ENCODE measurements around the gene NAT14.

GRCh38 chr19:55490478-55491432 is 5.8 kb downstream of the NAT14 start:
- TF ChIP-seq CTCF (IDR thresholded peaks at IDR 0.05; ENCODE audit: extremely low read depth in 1 of 2, insufficient read depth in 1 of 2, low read depth in 1 of 2, low read length in 2 of 2) (no peak), POLR2A (IDR thresholded peaks at IDR 0.05; ENCODE audit: low read depth, low read length) (no peak), POLR2AphosphoS5 (IDR thresholded peaks at IDR 0.05; ENCODE audit: insufficient read depth, low read depth, low read length) (no peak), EZH2 (IDR thresholded peaks at IDR 0.05; ENCODE audit: borderline replicate concordance, low read depth, low read length, severe bottlenecking) (no peak), MYC (IDR thresholded peaks at IDR 0.05; ENCODE audit: low read depth, low read length) (no peak), JUN (IDR thresholded peaks at IDR 0.05; ENCODE audit: borderline replicate concordance, insufficient read depth, insufficient read length, low read depth) (no peak), GATA2 (IDR thresholded peaks at IDR 0.05; ENCODE audit: insufficient read depth, insufficient read length, low read depth, low read length) (no peak), FOS (IDR thresholded peaks at IDR 0.05; ENCODE audit: borderline replicate concordance, insufficient read depth, low read length) (no peak)
- TF ChIP-seq, protein P1, sequence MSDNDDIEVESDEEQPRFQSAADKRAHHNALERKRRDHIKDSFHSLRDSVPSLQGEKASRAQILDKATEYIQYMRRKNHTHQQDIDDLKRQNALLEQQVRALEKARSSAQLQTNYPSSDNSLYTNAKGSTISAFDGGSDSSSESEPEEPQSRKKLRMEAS (IDR thresholded peaks at IDR 0.05; ENCODE audit: insufficient read depth, insufficient read length): no peak
